B cell (primary cell): ENCODE measurements around the gene ZNF333. TPM values are rescaled to one million over a fixed set of nuclear protein-coding genes. Genes with fewer than 3 reads are reported as not detected.

Experiments
- ATAC-seq: fragments of 200-7000 bp; cut with Tn5 transposase; one replicate; pipeline ENCODE4 v1.10.0; 2021; ENCODE audit warnings: low read depth, mild to moderate bottlenecking, moderate number of reproducible peaks, moderate library complexity
- CTCF ChIA-PET: fragments of 350-600 bp; sonication (Branson Sonifier 250); formaldehyde crosslinking; loops from one replicate; lab custom pipeline; 2021; ENCODE audit warnings: antibody characterized with exemption, inconsistent platforms; lab: Charles Lee
- POLR2A ChIA-PET: fragments of 350-600 bp; sonication (Branson Sonifier 250); formaldehyde crosslinking; loops from one replicate; lab custom pipeline; 2021; ENCODE audit warnings: antibody characterized with exemption; lab: Charles Lee
- DNase-seq: peaks from one replicate; pipeline ENCODE4 v3.0.0; 2013
- H2AFZ ChIP-seq: 2 replicates; pipeline ENCODE4 v1.6.1; 2012; ENCODE audit warnings: mild to moderate bottlenecking, low read depth, low read length; ENCODE audit not compliant: insufficient read depth, poor library complexity, severe bottlenecking
- H3K27ac ChIP-seq, 2 donors: 1 replicate in 1 of 2; 2 replicates in 1 of 2; pipeline ENCODE4 v1.5.1; 2012 to 2013; ENCODE audit warnings: low read length in 2 of 2, mild to moderate bottlenecking in 2 of 2, moderate library complexity in 1 of 2
- H3K27me3 ChIP-seq, 4 experiments: fragments of 200-600 bp in 1 of 4; sonication (generic) in 1 of 4; replicated peaks in 1 of 4; 1 replicate in 2 of 4; 2 replicates in 2 of 4; pipeline versions ENCODE4 v1.6.1 to v1.7.0; 2013 to 2016; ENCODE audit warnings: low read length in 3 of 4, mild to moderate bottlenecking in 2 of 4, mixed read lengths in 1 of 4, moderate library complexity in 1 of 4; ENCODE audit not compliant: insufficient read depth in 4 of 4, control insufficient read depth in 3 of 4; ENCODE audit errors: control extremely low read depth in 1 of 4
- H3K36me3 ChIP-seq, 2 experiments: replicated peaks in 1 of 2; 1 replicate in 1 of 2; 2 replicates in 1 of 2; pipeline versions ENCODE4 v1.6.1 to v1.7.1; 2013; ENCODE audit warnings: low read length in 1 of 2; ENCODE audit not compliant: insufficient read depth in 2 of 2, control insufficient read depth in 1 of 2; ENCODE audit errors: control extremely low read depth in 1 of 2, extremely low read depth in 1 of 2
- H3K4me1 ChIP-seq, 2 donors: fragments of 200-600 bp in 1 of 2; sonication (generic) in 1 of 2; 1 replicate in 1 of 2; 2 replicates in 1 of 2; pipeline versions ENCODE4 v1.5.1 to v1.6.1; 2013 to 2017; ENCODE audit warnings: low read length in 2 of 2; ENCODE audit not compliant: control insufficient read depth in 2 of 2, insufficient read depth in 2 of 2
- H3K4me2 ChIP-seq: replicated peaks from 2 replicates; pipeline ENCODE3; 2012; ENCODE audit warnings: mild to moderate bottlenecking, low read depth, low read length; ENCODE audit not compliant: poor library complexity, severe bottlenecking
- H3K4me3 ChIP-seq, 5 experiments: fragments of 200-600 bp in 1 of 5; sonication (generic) in 1 of 5; 1 replicate in 3 of 5; 2 replicates in 2 of 5; pipeline versions ENCODE4 v1.5.1 to v1.7.0; 2011 to 2016; ENCODE audit warnings: low read length in 4 of 5, mild to moderate bottlenecking in 4 of 5, low read depth in 2 of 5, control low read depth in 1 of 5, moderate library complexity in 1 of 5; ENCODE audit not compliant: insufficient read depth in 1 of 5; ENCODE audit errors: control extremely low read depth in 1 of 5, extremely low read depth in 1 of 5
- H3K79me2 ChIP-seq: fragments of 200-600 bp; sonication (generic); one replicate; pipeline ENCODE4 v1.6.0; 2016; ENCODE audit warnings: low read length; ENCODE audit not compliant: control insufficient read depth, insufficient read depth
- H3K9ac ChIP-seq: fragments of 200-600 bp; sonication (generic); 2 replicates; pipeline ENCODE4 v1.6.1; 2017; ENCODE audit warnings: mild to moderate bottlenecking, low read length, moderate library complexity
- H3K9me3 ChIP-seq, 3 donors: one replicate each; pipeline versions ENCODE4 v1.6.1 to v1.7.1; 2013; ENCODE audit warnings: low read length in 2 of 3; ENCODE audit not compliant: control insufficient read depth in 2 of 3, insufficient read depth in 1 of 3; ENCODE audit errors: control extremely low read depth in 1 of 3
- H4K20me1 ChIP-seq: 2 replicates; pipeline ENCODE4 v1.6.0; 2012; ENCODE audit warnings: mild to moderate bottlenecking, low read length; ENCODE audit not compliant: insufficient read depth, control insufficient read depth, poor library complexity, severe bottlenecking
- H3K27ac Mint-ChIP-seq: one replicate; pipeline ENCODE4 v1.8.0; 2021; ENCODE audit warnings: mixed read lengths
- H3K27me3 Mint-ChIP-seq: one replicate; pipeline ENCODE4 v1.8.0; 2021; ENCODE audit warnings: mixed read lengths
- H3K4me1 Mint-ChIP-seq: one replicate; pipeline ENCODE4 v1.8.0; 2021; ENCODE audit warnings: mixed read lengths
- H3K4me3 Mint-ChIP-seq: one replicate; pipeline ENCODE4 v1.8.0; 2021; ENCODE audit warnings: mixed read lengths
- H3K9me3 Mint-ChIP-seq: one replicate; pipeline ENCODE4 v1.8.0; 2022; ENCODE audit warnings: mixed read lengths; ENCODE audit not compliant: insufficient read depth
- CTCF ChIP-seq: fragments of 200-600 bp; IDR thresholded peaks from one replicate; pipeline ENCODE4 v1.8.0; 2022; ENCODE audit warnings: antibody characterized with exemption, mild to moderate bottlenecking
- EZH2 ChIP-seq: IDR thresholded peaks from 2 replicates; pipeline ENCODE4 v1.6.1; 2012; ENCODE audit warnings: borderline replicate concordance, low read depth, mild to moderate bottlenecking, moderate library complexity, low read length; ENCODE audit not compliant: insufficient read depth, poor library complexity, severe bottlenecking
- WGBS: methylation state at CpG from one replicate; pipeline ENCODE4 v1.1.5; 2013; ENCODE audit warnings: missing lambda C conversion rate; ENCODE audit not compliant: insufficient coverage; 5-methylcytosine and 5-hydroxymethylcytosine counted together
- intact Hi-C: fragments of 100-400 bp; cut with micrococcal nuclease; formaldehyde crosslinking; loops from one replicate; pipeline ENCODE4 v1.10.0; 2022
- polyA plus RNA-seq: library from polyadenylated mRNA; depleted of rRNA; stranded (reverse); fragments of >200 nt; gene quantifications from 2 replicates; pipeline ENCODE4 v1.2.3, GENCODE V29; 2012
- total RNA-seq, 2 donors: library from RNA; stranded (reverse); fragments of 120-200 nt in 1 of 2; gene quantifications; 1 replicate in 1 of 2; 2 replicates in 1 of 2; pipeline versions ENCODE4 v1.2.3 to v1.2.4, GENCODE V29; 2013 to 2022

ZNF333 gene
- total and polyA plus RNA-seq, 2 donors (not counting 1 experiment from before 2014, with no cell fraction given) = 23.2 to 36.9 TPM

- Histone ChIP-seq H3K36me3 (no peaks in the 10 kb centered on the region), H3K9me3 (no peaks in the 10 kb centered on the region), H3K4me2 (no peak overlapping the region), H3K27ac (no peak overlapping the region), H3K4me3 (no peak overlapping the region), H3K27me3 (no peaks in the 10 kb centered on the region), H3K4me1 (no peaks in the 10 kb centered on the region), H4K20me1 (no peaks in the 10 kb centered on the region), H2AFZ (no peak overlapping the region), H3K79me2 (no peaks in the 10 kb centered on the region), H3K9ac (no peak overlapping the region)
- no peak overlapping the region for H3K27ac Mint-ChIP-seq
- no peak overlapping the region for H3K4me3 Mint-ChIP-seq
- TF ChIP-seq CTCF (no peak), EZH2 (no peak)
- ATAC-seq = no peak
- ChIA-PET POLR2A (no interaction called here), CTCF (no interaction called here)
- intact Hi-C loops = no loop called here
- H3K27me3 Mint-ChIP-seq = peaks cover 14% of the 10 kb centered on the region
- WGBS = 100% methylated on average over 1 of the region's 5 CpGs
- H3K9me3 Mint-ChIP-seq = no peaks in the 10 kb centered on the region
- H3K4me1 Mint-ChIP-seq = no peaks in the 10 kb centered on the region
- no peak for DNase-seq
Measured at GRCh38 chr19:14761607-14762006, 71.8 kb downstream of the ZNF333 start.

- Mint-ChIP-seq H3K9me3 (no peaks in the 10 kb centered on the region), H3K27me3 (peaks cover 14% of the 10 kb centered on the region), H3K27ac (no peak overlapping the region), H3K4me1 (no peaks in the 10 kb centered on the region), H3K4me3 (no peak overlapping the region)
- H4K20me1 ChIP-seq = no peaks in the 10 kb centered on the region
- ChIA-PET CTCF (no interaction called here), POLR2A (interaction anchor here (0.6 kb wide), 1 partner anchor 13 kb away, joined by 3 read pairs; no protein-coding TSS in a partner anchor)
- H3K27me3 ChIP-seq = no peaks in the 10 kb centered on the region
- H3K4me3 ChIP-seq = no peak overlapping the region
- no peak overlapping the region for H2AFZ ChIP-seq
- no peak for TF ChIP-seq CTCF
- TF ChIP-seq EZH2 = no peak
- no peaks in the 10 kb centered on the region for H3K4me1 ChIP-seq
- no peaks in the 10 kb centered on the region for H3K9me3 ChIP-seq
- no peak overlapping the region for H3K4me2 ChIP-seq
- intact Hi-C loops = no loop called here
- DNase-seq (no peak), ATAC-seq (no peak)
- WGBS = 100% methylated on average over 1 of the region's 2 CpGs
- no peaks in the 10 kb centered on the region for H3K79me2 ChIP-seq
- H3K9ac ChIP-seq = no peak overlapping the region
- H3K36me3 ChIP-seq = no peaks in the 10 kb centered on the region
- H3K27ac ChIP-seq = no peak overlapping the region
Measured at GRCh38 chr19:14762111-14762510, 72.3 kb downstream of the ZNF333 start.
